BE2C (cell line): ENCODE results near the gene ELANE.
"Not testable (repeated sequence)": the region's sequence is repeated elsewhere in the genome, so short reads cannot be mapped to it uniquely, and the experiment has no call there.

ENCODE experiments used
- DNase-seq: peaks from one replicate; pipeline ENCODE4 v3.0.0-alpha.2; 2020
- H3K27me3 ChIP-seq: fragments of 250-450 bp; sonication (Bioruptor Pico); 2 replicates; pipeline ENCODE4 v1.5.1; 2020; ENCODE audit warnings: mild to moderate bottlenecking
- H3K36me3 ChIP-seq: fragments of 250-450 bp; sonication (Bioruptor Pico); 2 replicates; pipeline ENCODE4 v1.5.1; 2020; ENCODE audit warnings: mild to moderate bottlenecking
- H3K4me1 ChIP-seq: fragments of 250-450 bp; sonication (Bioruptor Pico); 2 replicates; pipeline ENCODE4 v1.5.1; 2020
- H3K4me3 ChIP-seq: 2 replicates; pipeline ENCODE4 v1.5.1; 2011; ENCODE audit warnings: low read depth, low read length
- H3K9me3 ChIP-seq: fragments of 250-450 bp; sonication (Bioruptor Pico); 2 replicates; pipeline ENCODE4 v1.5.1; 2020
- CTCF ChIP-seq: IDR thresholded peaks from 2 replicates; pipeline ENCODE4 v1.5.1; 2012; ENCODE audit warnings: mild to moderate bottlenecking, low read depth, low read length

ELANE gene

GRCh38 chr19:853014-853585 lies 997 bp downstream of the ELANE start:
- TF ChIP-seq CTCF, result no peak
- no peaks in the 10 kb centered on the region for H3K9me3 ChIP-seq
- H3K4me3 ChIP-seq, result no peak overlapping the region
- no peaks in the 10 kb centered on the region for H3K4me1 ChIP-seq
- no peaks in the 10 kb centered on the region for H3K36me3 ChIP-seq
- no peak for DNase-seq
- peaks cover 38% of the 10 kb centered on the region for H3K27me3 ChIP-seq

GRCh38 chr19:853614-854220 lies 1.6 kb downstream of the ELANE start:
- not testable (repeated sequence) for H3K9me3 ChIP-seq
- H3K27me3 ChIP-seq, result peaks cover 39% of the 10 kb centered on the region

GRCh38 chr19:854549-854948 lies 2.4 kb downstream of the ELANE start:
- Histone ChIP-seq H3K9me3 (no peaks in the 10 kb centered on the region), H3K4me3 (no peak overlapping the region), H3K27me3 (peaks cover 44% of the 10 kb centered on the region), H3K36me3 (no peaks in the 10 kb centered on the region), H3K4me1 (no peaks in the 10 kb centered on the region)
- TF ChIP-seq CTCF, result no peak
- no peak for DNase-seq

More at GRCh38 chr19:853614-854220, 1.6 kb downstream of the ELANE start:
- not testable (repeated sequence) for H3K36me3 ChIP-seq, DNase-seq, H3K4me3 ChIP-seq, H3K4me1 ChIP-seq

- Histone ChIP-seq H3K4me3 (no peak overlapping the region), H3K9me3 (no peaks in the 10 kb centered on the region), H3K27me3 (peaks cover 50% of the 10 kb centered on the region), H3K36me3 (no peaks in the 10 kb centered on the region), H3K4me1 (no peaks in the 10 kb centered on the region)
- DNase-seq, result no peak
- TF ChIP-seq CTCF, result no peak
Measured at GRCh38 chr19:855142-855541, 3.0 kb downstream of the ELANE start.

GRCh38 chr19:855566-856120 lies 3.5 kb downstream of the ELANE start:
- H3K36me3 ChIP-seq, result no peaks in the 10 kb centered on the region
- TF ChIP-seq CTCF, result no peak
- H3K4me1 ChIP-seq, result no peaks in the 10 kb centered on the region
- H3K9me3 ChIP-seq, result no peaks in the 10 kb centered on the region
- DNase-seq, result no peak
- H3K4me3 ChIP-seq, result no peak overlapping the region
- H3K27me3 ChIP-seq, result peaks cover 50% of the 10 kb centered on the region

GRCh38 chr19:858284-858683 lies 6.2 kb downstream of the ELANE start:
- H3K36me3 ChIP-seq, result no peaks in the 10 kb centered on the region
- no peak overlapping the region for H3K4me3 ChIP-seq
- no peaks in the 10 kb centered on the region for H3K4me1 ChIP-seq
- peaks cover 3% of the 10 kb centered on the region; the same call in 1 of the 2 replicates for H3K9me3 ChIP-seq
- DNase-seq, result no peak
- TF ChIP-seq CTCF, result no peak
- peaks cover 42% of the 10 kb centered on the region for H3K27me3 ChIP-seq
